Dendritic cell treated with granulocyte-macrophage colony-stimulating factor and Interleukin-4, amounts not matched to agents 40 ng/mL and 50 ng/mL, for 4 days (primary cell): ENCODE data around the gene TMEM175.
A peak's percentile ranks its signal among the peaks of the same experiment; 100 is the strongest.

ENCODE experiments used
- H3K27ac Mint-ChIP-seq: one replicate; pipeline ENCODE4 v1.8.0; 2022; ENCODE audit warnings: mild to moderate bottlenecking, mixed read lengths
- H3K27me3 Mint-ChIP-seq: one replicate; pipeline ENCODE4 v1.8.0; 2022; ENCODE audit warnings: mild to moderate bottlenecking, mixed read lengths
- H3K36me3 Mint-ChIP-seq: one replicate; pipeline ENCODE4 v1.8.0; 2022; ENCODE audit warnings: low read depth, mixed read lengths
- H3K4me1 Mint-ChIP-seq: one replicate; pipeline ENCODE4 v1.8.0; 2022; ENCODE audit warnings: low read depth, mixed read lengths
- H3K4me3 Mint-ChIP-seq: one replicate; pipeline ENCODE4 v1.8.0; 2022; ENCODE audit warnings: mild to moderate bottlenecking, moderate library complexity, mixed read lengths
- H3K9me3 Mint-ChIP-seq: one replicate; pipeline ENCODE4 v1.8.0; 2022; ENCODE audit warnings: mixed read lengths
- intact Hi-C: fragments of 100-400 bp; cut with micrococcal nuclease; formaldehyde crosslinking; loops from one replicate; pipeline ENCODE4 v1.15.0; 2022

Gene TMEM175

DNA sequence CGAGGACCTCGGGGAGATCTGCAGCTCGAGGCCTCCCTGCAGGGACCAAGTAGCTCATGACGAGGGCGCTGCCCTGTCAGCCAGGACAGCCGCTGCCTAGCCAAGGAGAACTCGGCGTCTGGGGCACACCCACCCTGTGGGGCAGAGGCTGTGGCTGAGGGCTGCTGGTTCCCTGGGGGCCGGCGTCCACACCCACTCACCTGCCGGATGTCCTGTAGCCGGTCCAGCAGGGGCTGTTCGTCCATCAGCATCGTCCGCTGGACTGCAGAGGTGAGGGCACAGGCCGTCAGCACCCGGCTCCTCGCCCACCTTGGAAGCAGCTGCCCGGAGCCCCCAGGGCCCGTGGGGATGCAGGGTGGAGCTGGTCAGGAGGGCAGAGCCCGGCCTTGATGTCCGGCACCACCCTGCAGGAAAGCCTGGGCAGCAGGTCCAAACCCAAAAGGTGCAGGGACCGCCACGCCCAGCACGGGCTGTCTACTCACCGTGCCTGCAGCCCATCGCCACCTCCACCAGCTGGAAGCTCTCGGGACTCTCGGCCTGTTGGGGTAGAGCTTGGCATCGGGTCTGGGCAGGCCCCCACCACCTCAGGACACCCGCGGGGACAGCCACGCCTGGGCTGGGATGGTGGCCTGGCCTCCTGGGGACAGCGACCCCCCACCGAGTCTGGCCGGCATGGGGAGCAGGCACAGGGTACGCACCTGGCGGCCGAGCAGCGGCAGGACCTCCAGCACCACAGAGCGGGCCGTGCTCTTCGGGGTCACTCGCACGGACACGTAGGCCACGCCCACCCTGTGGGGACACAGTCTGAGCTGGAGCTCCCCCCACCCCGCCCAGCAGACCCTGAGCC, 34.2 kb downstream of the TMEM175 start:
- peaks cover 12% of the 10 kb centered on the region for H3K27me3 Mint-ChIP-seq
- peaks cover 22% of the 10 kb centered on the region for H3K4me1 Mint-ChIP-seq
- H3K4me3 Mint-ChIP-seq: no peak overlapping the region
- H3K9me3 Mint-ChIP-seq: no peaks in the 10 kb centered on the region
- H3K27ac Mint-ChIP-seq: no peak overlapping the region
- intact Hi-C loops: no loop called here
- H3K36me3 Mint-ChIP-seq: peaks cover 85% of the 10 kb centered on the region

DNA sequence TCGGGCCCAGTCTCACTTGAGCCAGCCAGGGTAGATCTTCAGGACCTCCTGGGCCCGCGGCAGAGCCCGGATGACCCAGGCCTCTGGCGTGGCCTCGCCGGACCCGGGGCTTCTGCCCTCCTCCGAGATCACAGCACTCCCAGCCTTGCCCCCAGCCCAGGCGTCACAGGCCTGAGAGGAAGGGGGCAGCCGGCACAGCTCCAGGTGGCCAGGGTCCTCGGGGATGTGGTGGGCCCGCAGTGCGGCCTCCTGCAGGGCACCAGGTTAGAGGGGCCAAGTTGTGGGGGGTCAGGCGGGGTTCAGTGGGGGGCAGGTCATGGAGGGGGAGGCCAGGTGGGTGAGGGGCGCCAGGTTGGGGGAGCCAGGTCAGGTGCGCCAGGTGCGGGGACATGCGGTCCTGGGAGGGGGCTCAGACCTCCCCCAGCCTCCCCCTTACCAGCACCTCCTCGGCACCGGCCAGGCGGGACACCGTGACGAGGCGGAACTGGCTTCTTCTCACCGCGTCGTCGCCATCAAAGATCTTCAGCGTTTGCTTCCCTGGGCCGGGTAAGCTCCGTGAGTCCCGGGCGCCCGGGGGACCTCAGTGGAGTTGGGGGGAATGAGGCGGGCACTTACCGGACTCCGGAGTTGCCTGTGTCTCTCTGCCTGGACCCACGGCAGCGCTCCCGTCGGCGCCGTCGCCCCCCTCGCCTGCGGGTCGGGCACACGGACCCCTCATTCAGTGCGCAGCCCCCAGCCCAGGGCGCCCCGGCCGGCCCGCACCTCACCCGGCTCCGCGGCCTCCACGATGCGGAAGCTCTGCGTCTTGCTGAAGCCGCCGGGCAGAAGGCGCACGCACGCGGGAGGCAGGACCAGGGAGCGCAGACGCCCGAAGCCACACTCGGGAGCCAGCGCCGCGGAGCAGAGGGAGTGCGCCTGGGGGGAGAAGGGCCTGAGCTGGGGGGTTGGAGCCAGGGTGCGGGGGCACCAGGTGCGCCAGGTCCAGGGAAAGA, 35.1 kb downstream of the TMEM175 start:
- no peak overlapping the region for H3K4me3 Mint-ChIP-seq
- peaks cover 29% of the 10 kb centered on the region for H3K4me1 Mint-ChIP-seq
- peaks cover 76% of the 10 kb centered on the region for H3K36me3 Mint-ChIP-seq
- H3K27ac Mint-ChIP-seq: no peak overlapping the region
- no peaks in the 10 kb centered on the region for H3K9me3 Mint-ChIP-seq
- intact Hi-C loops: no loop called here
- H3K27me3 Mint-ChIP-seq: peaks cover 12% of the 10 kb centered on the region

DNA sequence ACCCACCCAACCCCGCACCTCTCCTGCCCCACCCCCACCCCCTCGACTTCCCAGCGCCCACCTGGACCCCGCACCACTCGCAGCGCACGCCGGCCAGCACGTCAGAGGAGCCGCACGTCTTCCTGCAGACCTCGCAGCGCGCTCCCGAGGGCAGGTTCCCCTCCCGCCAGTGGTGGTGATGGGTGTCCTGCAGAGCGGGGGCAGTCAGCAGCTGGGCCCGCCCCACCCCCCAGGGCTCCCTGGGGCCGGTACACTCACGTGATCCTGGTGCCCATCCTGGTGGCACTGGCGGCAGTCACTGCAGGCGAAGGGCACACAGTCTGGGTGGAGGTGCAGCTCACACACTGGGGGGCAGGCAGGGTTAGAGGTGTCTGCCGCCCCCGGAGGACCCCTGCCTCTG, 36.0 kb downstream of the TMEM175 start:
- peaks cover 12% of the 10 kb centered on the region for H3K27me3 Mint-ChIP-seq

DNA sequence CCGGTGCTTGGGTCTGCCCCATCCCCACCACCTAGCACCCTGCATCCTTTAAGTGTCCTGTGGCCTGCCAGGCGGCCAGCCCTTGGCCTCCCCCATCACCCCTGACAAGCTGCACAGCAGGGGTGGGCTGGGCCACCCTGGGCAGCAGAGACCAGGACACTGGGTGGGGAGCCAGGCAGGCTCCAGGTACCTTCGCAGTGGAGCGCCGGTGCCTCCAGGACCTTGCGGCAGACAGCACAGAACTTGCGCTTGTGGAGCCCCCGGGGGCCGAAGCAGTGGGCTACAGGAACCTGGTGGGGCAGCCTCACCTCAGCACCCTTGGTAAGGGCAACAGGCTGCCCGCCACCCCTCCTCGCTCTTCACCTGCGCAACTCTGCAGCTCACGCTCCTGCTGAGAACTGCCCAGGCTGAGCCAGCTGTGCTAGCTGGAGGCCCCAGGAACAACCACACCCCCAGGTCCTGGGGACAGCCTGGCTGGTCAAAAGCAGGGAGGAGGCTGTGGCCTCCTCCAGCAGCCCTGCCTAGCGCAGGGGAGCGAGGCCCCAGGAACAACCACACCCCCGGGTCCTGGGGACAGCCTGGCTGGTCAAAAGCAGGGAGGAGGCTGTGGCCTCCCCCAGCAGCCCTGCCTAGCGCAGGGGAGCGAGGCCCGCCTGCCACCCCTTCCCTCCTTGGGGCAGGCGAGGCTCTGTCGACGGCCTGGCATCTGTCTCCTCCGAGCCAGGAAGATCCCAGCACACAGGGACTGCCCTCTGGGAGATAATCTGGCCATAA, 36.5 kb downstream of the TMEM175 start:
- peaks cover 32% of the 10 kb centered on the region for H3K4me1 Mint-ChIP-seq

More for the DNA sequence above, 36.0 kb downstream of the TMEM175 start:
- H3K4me1 Mint-ChIP-seq: peaks cover 32% of the 10 kb centered on the region
- intact Hi-C loops: no loop called here
- no peaks in the 10 kb centered on the region for H3K9me3 Mint-ChIP-seq
- peaks cover 68% of the 10 kb centered on the region for H3K36me3 Mint-ChIP-seq
- H3K4me3 Mint-ChIP-seq: no peak overlapping the region
- H3K27ac Mint-ChIP-seq: no peak overlapping the region

DNA sequence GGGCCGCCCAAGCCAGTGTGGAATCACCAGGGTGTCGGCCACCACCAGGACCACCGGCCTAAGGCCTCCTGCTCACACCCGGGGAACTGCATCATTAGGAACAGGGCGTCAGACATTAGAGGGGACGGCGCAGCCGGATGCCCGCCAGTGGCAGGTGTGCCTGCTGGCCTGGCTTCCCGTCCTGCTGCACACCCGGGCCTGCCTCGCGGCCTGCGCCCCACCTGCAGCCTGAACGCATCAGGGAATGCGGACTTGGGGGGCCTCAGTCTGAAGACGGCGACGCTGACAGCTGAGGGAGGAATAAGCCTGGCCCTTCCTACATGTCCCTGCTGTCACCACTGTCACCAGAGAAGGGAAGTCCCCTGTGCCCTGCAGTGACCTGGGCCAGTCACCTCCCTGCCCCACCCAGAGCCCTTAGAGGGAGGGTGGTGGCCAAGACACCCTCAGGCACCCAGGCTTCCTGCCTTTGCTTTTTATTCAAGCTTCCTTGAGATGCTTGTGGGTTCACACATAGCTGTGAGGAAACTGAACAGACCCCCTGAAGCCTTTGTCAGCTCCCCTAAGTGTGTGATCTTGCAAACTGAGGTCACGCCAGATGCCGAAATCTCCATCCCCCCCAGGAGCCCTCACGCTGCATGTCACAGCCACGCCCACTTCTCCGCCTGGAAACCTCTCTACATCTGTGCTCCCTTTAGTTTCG, 37.9 kb downstream of the TMEM175 start:
- peaks cover 32% of the 10 kb centered on the region for H3K4me1 Mint-ChIP-seq
- intact Hi-C loops: no loop called here
- H3K9me3 Mint-ChIP-seq: no peaks in the 10 kb centered on the region
- peaks cover 23% of the 10 kb centered on the region for H3K27me3 Mint-ChIP-seq
- H3K4me3 Mint-ChIP-seq: no peak overlapping the region
- no peak overlapping the region for H3K27ac Mint-ChIP-seq
- peaks cover 48% of the 10 kb centered on the region for H3K36me3 Mint-ChIP-seq

More for the DNA sequence above, 36.5 kb downstream of the TMEM175 start:
- peak overlapping the region; percentile 6 for H3K4me3 Mint-ChIP-seq
- H3K9me3 Mint-ChIP-seq: no peaks in the 10 kb centered on the region
- H3K36me3 Mint-ChIP-seq: peaks cover 62% of the 10 kb centered on the region
- peaks cover 12% of the 10 kb centered on the region for H3K27me3 Mint-ChIP-seq
- intact Hi-C loops: no loop called here
- no peak overlapping the region for H3K27ac Mint-ChIP-seq

DNA sequence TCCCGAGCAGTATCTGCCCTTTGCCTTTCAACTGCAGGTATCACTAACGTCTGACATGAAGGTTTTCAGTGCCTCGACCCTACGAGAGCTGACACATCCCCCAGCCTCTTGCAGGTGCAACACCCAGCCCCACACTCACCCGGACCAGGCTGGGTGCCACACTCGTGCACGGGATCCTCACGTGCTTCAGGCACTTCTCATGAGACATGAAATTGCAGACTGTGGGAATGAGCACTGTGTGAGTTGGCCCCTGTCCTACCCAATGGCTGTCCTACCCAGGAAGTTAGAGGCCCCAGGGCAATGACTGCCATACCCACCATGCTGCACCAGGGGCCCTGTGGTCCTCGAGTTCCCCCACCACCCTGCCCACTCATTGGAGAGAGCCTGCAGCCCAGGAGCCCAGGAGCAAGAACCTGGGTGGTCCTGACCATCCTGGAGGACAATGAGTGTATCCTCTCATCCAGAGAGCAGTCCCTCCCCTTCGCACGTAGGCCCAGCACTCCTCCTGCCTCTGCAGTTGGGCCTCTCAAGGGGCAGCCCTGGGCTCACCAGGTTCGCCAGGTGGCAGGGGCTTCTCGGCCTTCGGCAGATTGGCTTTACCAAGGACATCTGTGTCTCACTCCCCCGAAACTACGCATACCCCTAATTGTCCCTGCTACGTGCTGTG, 38.7 kb downstream of the TMEM175 start:
- no peaks in the 10 kb centered on the region for H3K9me3 Mint-ChIP-seq
- H3K27ac Mint-ChIP-seq: no peak overlapping the region
- no peak overlapping the region for H3K4me3 Mint-ChIP-seq
- intact Hi-C loops: no loop called here
- peaks cover 32% of the 10 kb centered on the region for H3K4me1 Mint-ChIP-seq
- peaks cover 24% of the 10 kb centered on the region for H3K27me3 Mint-ChIP-seq
- peaks cover 40% of the 10 kb centered on the region for H3K36me3 Mint-ChIP-seq

DNA sequence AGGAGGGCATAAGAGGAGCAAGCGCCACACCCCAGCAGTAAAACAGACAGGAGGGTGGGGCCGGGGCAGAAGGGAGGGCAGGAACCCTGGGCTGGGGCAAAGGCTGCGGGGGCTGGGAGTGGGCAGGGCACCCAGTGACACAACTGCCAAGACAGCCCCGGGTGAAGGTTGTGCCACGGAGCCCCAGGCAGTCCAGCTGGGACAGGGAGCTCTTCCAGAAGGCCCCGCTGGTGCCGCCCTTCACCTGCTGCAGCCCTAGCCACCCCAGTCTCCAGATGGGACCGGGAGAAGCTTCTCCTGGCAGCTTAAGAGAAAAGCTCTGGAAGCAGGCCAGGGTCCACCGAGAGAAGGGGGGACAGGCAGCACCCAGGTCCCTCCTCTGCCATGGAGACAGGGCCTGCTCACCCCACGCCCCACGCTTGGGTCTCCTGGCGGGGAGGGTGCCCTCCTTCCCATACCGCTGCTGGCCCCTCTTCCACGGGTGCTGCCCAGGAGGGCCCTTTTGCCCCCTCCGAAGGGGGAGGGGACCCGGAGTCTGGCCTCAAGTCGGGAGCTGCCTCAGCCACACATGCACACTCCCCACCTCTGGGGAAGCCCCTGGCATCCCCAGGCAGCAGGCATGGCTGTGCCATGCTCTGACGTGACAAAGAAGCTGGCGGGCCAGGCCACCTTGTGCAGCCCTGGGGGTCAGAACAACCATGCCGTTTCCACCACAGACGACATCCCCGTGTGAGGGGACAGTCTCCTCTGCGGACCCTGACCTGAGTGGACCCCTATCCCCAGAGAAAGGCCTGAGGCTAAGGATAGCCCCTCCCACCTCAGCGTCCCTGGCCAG, 39.6 kb downstream of the TMEM175 start:
- Mint-ChIP-seq H3K4me3 (peak overlapping the region; percentile 77), H3K27ac (peak overlapping the region; percentile 52)
- intact Hi-C loops: loop anchor here (2.0 kb wide), 2 partner anchors 35 to 189 kb away; no protein-coding TSS in a partner anchor

DNA sequence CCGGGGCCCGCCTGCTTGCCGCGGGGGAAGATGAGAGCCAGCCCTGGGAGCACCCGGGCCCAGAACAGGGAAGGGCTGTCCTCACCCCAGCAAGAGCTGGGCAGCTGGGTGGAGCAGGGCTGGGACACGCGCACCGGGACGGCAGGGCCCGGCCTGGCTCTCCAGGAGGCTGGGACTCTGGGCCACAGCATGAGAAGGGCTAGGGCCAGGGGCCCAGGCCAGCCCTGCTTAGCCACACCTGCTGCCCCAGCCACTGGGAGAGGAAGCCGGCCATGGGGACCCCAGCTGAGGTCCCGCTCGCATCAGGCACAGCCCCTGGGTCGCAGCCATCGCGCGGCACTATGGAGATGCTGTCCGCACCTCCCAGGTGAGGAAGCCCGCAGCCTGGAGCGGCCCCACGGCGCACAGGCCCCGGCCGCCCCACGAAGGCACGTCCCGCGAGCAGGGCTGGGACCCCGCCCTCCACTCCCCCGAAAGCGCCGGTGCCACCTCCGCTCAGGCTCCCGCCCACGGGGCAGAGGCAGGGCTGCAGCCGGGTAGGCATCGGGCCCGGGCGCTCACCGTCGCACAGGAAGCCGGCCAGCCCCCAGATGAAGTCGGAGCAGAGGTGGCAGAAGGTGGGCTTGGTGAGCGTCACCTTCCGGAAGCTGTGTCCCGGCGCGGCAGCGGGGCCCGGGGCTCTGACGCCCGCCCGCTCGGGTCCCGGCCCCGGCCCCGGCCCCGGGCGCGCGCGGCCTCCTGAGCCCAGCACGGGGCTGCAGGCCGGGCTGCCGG, 40.6 kb downstream of the TMEM175 start:
- peaks cover 22% of the 10 kb centered on the region for H3K36me3 Mint-ChIP-seq
- no peaks in the 10 kb centered on the region for H3K9me3 Mint-ChIP-seq
- peak overlapping the region; percentile 77 for H3K4me3 Mint-ChIP-seq
- peaks cover 33% of the 10 kb centered on the region for H3K4me1 Mint-ChIP-seq
- H3K27ac Mint-ChIP-seq: peak overlapping the region; percentile 52
- intact Hi-C loops: loop anchor here (1.0 to 2.0 kb wide), 3 partner anchors 13 to 190 kb away; no protein-coding TSS in a partner anchor
- H3K27me3 Mint-ChIP-seq: peaks cover 24% of the 10 kb centered on the region

More for the DNA sequence above, 39.6 kb downstream of the TMEM175 start:
- Mint-ChIP-seq H3K27me3 (peaks cover 24% of the 10 kb centered on the region), H3K36me3 (peaks cover 31% of the 10 kb centered on the region), H3K9me3 (no peaks in the 10 kb centered on the region), H3K4me1 (peaks cover 32% of the 10 kb centered on the region)

DNA sequence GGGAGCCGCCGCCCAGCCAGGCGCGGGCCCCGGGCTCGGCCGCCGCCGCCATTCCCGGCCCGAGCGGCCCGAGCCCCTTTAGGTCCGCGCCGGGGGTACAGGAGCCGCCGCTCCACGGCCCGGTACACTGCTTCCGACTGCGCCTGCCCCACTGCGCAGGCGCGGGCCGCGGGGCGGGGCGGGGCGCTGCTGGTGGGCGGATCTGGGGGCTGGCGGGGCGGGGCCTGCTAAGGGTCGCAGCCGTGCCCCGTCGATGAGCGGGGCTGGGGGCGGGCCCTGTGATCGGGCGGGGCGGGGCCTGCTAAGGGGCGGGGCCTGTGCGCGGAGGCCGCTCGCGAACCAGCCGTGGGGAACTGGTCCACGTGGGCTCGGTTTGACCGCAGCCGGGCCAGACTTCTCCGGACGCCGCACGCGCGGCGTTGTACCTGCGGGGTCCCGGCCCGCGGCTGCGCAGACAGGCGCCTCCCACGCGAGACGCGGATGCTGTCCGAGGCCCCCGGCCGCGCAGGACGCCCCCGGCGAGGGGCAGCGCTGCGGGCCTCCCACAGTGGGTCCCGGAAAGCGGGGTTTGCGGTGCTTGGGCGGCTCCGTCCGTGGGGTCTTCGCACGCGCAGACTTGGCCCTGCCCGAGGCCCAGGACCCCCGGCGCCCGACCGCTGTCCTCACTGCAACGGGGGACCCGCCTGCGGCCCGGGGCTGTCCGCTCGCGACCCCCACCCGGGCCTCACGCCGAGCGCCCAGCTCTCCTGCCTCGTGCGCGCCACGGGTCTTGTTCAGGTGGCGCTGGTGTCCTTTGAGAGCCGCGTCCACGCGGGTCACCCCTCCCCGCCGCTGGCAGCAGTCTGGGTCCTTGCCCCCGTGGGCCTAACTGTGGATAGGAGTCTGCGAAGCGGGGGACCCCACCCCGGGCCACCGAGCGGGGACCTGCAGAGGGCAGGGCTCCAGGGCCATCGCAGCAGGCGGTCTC, 41.5 kb downstream of the TMEM175 start, which contains the start of gene DGKQ:
TSS of gene DGKQ (minus strand) at position 139 of the 967 bp plus-strand sequence. CDS start at position 52, 87 bp downstream.
- H3K9me3 Mint-ChIP-seq: no peaks in the 10 kb centered on the region
- intact Hi-C loops: loop anchor here (1.0 to 2.0 kb wide), 3 partner anchors 13 to 191 kb away; no protein-coding TSS in a partner anchor
- peaks cover 38% of the 10 kb centered on the region for H3K4me1 Mint-ChIP-seq
- H3K4me3 Mint-ChIP-seq: peak within 1 kb of the TSS; percentile 77
- H3K27me3 Mint-ChIP-seq: peaks cover 17% of the 10 kb centered on the region
- H3K36me3 Mint-ChIP-seq: peaks cover 13% of the 10 kb centered on the region
- peak within 1 kb of the TSS; percentile 52 for H3K27ac Mint-ChIP-seq

DNA sequence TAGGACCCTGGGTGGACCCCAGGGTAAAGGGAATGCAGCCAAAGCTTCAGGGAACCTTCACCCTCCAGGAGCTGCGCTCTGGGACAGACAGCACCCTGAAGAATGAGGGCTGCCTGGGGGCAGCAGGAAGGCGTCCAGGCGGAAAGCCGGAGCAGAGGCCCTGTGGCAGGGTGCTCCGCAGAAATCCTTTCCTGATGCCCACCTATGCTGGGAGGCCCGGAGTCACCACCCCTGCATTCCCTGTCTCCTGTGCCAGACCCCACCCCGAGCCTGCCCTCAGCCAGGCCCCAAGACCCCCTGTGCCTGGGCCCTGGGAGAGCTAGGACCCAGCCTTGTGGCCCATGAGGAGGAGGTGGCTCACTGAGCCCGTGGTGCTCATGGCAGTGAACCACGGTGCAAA, 42.4 kb downstream of the TMEM175 start:
- H3K9me3 Mint-ChIP-seq: no peaks in the 10 kb centered on the region
- H3K4me1 Mint-ChIP-seq: peaks cover 41% of the 10 kb centered on the region
- H3K4me3 Mint-ChIP-seq: no peak overlapping the region
- peak overlapping the region; percentile 25 for H3K27ac Mint-ChIP-seq
- peaks cover 12% of the 10 kb centered on the region for H3K27me3 Mint-ChIP-seq
- peaks cover 8% of the 10 kb centered on the region for H3K36me3 Mint-ChIP-seq
- intact Hi-C loops: no loop called here
